ENCODE results near the gene ATP9A. TPM values are rescaled to one million over a fixed set of nuclear protein-coding genes. Genes with fewer than 3 reads are reported as not detected.
"Not testable (repeated sequence)": the region's sequence is repeated elsewhere in the genome, so short reads cannot be mapped to it uniquely, and the experiment has no call there.

Gene ATP9A
- total and polyA plus RNA-seq, 4 donors: 10.6 to 59.8 (median 33.2) TPM

GRCh38 chr20:51738877-51739447 lies 29.2 kb downstream of the ATP9A start:
- DNase-seq (no peak), ATAC-seq (ENCODE audit: low FRiP score) (no peak)
- no peak overlapping the region for H3K27ac ChIP-seq (ENCODE audit: low read depth in 1 of 2, low read length in 2 of 2)
- intact Hi-C loops (cut with DNase I): no loop called here
- no peak overlapping the region for H3K4me3 ChIP-seq (ENCODE audit: low read length in 2 of 2)
- no peaks in the 10 kb centered on the region for H3K36me3 ChIP-seq (ENCODE audit: control insufficient read depth in 1 of 2, insufficient read depth in 2 of 2, low read length in 1 of 2)
- WGBS, 2 donors: 90 to 94% methylated on average over 12 of the region's 12 CpGs
- no peaks in the 10 kb centered on the region for H3K27me3 ChIP-seq (ENCODE audit: control insufficient read depth in 1 of 2, insufficient read depth in 2 of 2, low read length in 1 of 2)
- no peaks in the 10 kb centered on the region for H3K9me3 ChIP-seq (ENCODE audit: control insufficient read depth, low read length)
- no peaks in the 10 kb centered on the region for H3K4me1 ChIP-seq (ENCODE audit: control insufficient read depth in 1 of 2, insufficient read depth in 2 of 2, low read length in 2 of 2)

GRCh38 chr20:51738261-51738660 lies 29.9 kb downstream of the ATP9A start:
- H3K36me3 ChIP-seq (ENCODE audit: control insufficient read depth in 1 of 2, insufficient read depth in 2 of 2, low read length in 1 of 2); intact Hi-C loops (cut with DNase I); ATAC-seq (ENCODE audit: low FRiP score); H3K27me3 ChIP-seq (ENCODE audit: control insufficient read depth in 1 of 2, insufficient read depth in 2 of 2, low read length in 1 of 2); DNase-seq; H3K4me1 ChIP-seq (ENCODE audit: control insufficient read depth in 1 of 2, insufficient read depth in 2 of 2, low read length in 2 of 2); H3K9me3 ChIP-seq (ENCODE audit: control insufficient read depth, low read length); H3K27ac ChIP-seq (ENCODE audit: low read depth in 1 of 2, low read length in 2 of 2); H3K4me3 ChIP-seq (ENCODE audit: low read length in 2 of 2): not testable (repeated sequence)
- WGBS, 2 donors: 96% methylated on average over 15 of the region's 15 CpGs

- 75 to 77% methylated on average over 5 of the region's 5 CpGs for WGBS, 2 donors
- intact Hi-C loops (cut with DNase I): no loop called here
- ATAC-seq (ENCODE audit: low FRiP score): no peak
Observed at GRCh38 chr20:51736947-51737346, 31.2 kb downstream of the ATP9A start.

GRCh38 chr20:51735728-51736600 lies 32.2 kb downstream of the ATP9A start:
- no peaks in the 10 kb centered on the region for H3K27me3 ChIP-seq (ENCODE audit: control insufficient read depth in 1 of 2, insufficient read depth in 2 of 2, low read length in 1 of 2)
- H3K4me1 ChIP-seq (ENCODE audit: control insufficient read depth in 1 of 2, insufficient read depth in 2 of 2, low read length in 2 of 2): no peaks in the 10 kb centered on the region
- DNase-seq: no peak
- no peaks in the 10 kb centered on the region for H3K36me3 ChIP-seq (ENCODE audit: control insufficient read depth in 1 of 2, insufficient read depth in 2 of 2, low read length in 1 of 2)
- ATAC-seq (ENCODE audit: low FRiP score): peak; percentile 51
- no peak overlapping the region for H3K27ac ChIP-seq (ENCODE audit: low read depth in 1 of 2, low read length in 2 of 2)
- H3K9me3 ChIP-seq (ENCODE audit: control insufficient read depth, low read length): no peaks in the 10 kb centered on the region
- 71 to 75% methylated on average over 11 of the region's 11 CpGs for WGBS, 2 donors
- H3K4me3 ChIP-seq (ENCODE audit: low read length in 2 of 2): no peak overlapping the region
- intact Hi-C loops (cut with DNase I): no loop called here

More at GRCh38 chr20:51736947-51737346, 31.2 kb downstream of the ATP9A start:
- no peak for DNase-seq
- Histone ChIP-seq H3K27me3 (ENCODE audit: control insufficient read depth in 1 of 2, insufficient read depth in 2 of 2, low read length in 1 of 2) (no peaks in the 10 kb centered on the region), H3K36me3 (ENCODE audit: control insufficient read depth in 1 of 2, insufficient read depth in 2 of 2, low read length in 1 of 2) (no peaks in the 10 kb centered on the region), H3K9me3 (ENCODE audit: control insufficient read depth, low read length) (no peaks in the 10 kb centered on the region), H3K27ac (ENCODE audit: low read depth in 1 of 2, low read length in 2 of 2) (no peak overlapping the region), H3K4me3 (ENCODE audit: low read length in 2 of 2) (no peak overlapping the region), H3K4me1 (ENCODE audit: control insufficient read depth in 1 of 2, insufficient read depth in 2 of 2, low read length in 2 of 2) (no peaks in the 10 kb centered on the region)

- no peak overlapping the region for H3K4me3 ChIP-seq (ENCODE audit: low read length in 2 of 2)
- 56 to 62% methylated on average over 13 of the region's 13 CpGs for WGBS, 2 donors
- no peak overlapping the region for H3K27ac ChIP-seq (ENCODE audit: low read depth in 1 of 2, low read length in 2 of 2)
- no peak for ATAC-seq (ENCODE audit: low FRiP score)
- H3K36me3 ChIP-seq (ENCODE audit: control insufficient read depth in 1 of 2, insufficient read depth in 2 of 2, low read length in 1 of 2): no peaks in the 10 kb centered on the region
- H3K4me1 ChIP-seq (ENCODE audit: control insufficient read depth in 1 of 2, insufficient read depth in 2 of 2, low read length in 2 of 2): no peaks in the 10 kb centered on the region
- no peaks in the 10 kb centered on the region for H3K9me3 ChIP-seq (ENCODE audit: control insufficient read depth, low read length)
- no peaks in the 10 kb centered on the region for H3K27me3 ChIP-seq (ENCODE audit: control insufficient read depth in 1 of 2, insufficient read depth in 2 of 2, low read length in 1 of 2)
- DNase-seq: no peak
- intact Hi-C loops (cut with DNase I): no loop called here
Observed at GRCh38 chr20:51734876-51735720, 33.1 kb downstream of the ATP9A start.

GRCh38 chr20:51733070-51733469 lies 35.1 kb downstream of the ATP9A start:
- 94% methylated on average over 3 of the region's 3 CpGs for WGBS, 2 donors
- H3K9me3 ChIP-seq (ENCODE audit: control insufficient read depth, low read length): no peaks in the 10 kb centered on the region
- ATAC-seq (ENCODE audit: low FRiP score): no peak
- H3K4me3 ChIP-seq (ENCODE audit: low read length in 2 of 2): no peak overlapping the region
- H3K4me1 ChIP-seq (ENCODE audit: control insufficient read depth in 1 of 2, insufficient read depth in 2 of 2, low read length in 2 of 2): no peaks in the 10 kb centered on the region
- no peak overlapping the region for H3K27ac ChIP-seq (ENCODE audit: low read depth in 1 of 2, low read length in 2 of 2)
- intact Hi-C loops (cut with DNase I): no loop called here
- no peaks in the 10 kb centered on the region for H3K36me3 ChIP-seq (ENCODE audit: control insufficient read depth in 1 of 2, insufficient read depth in 2 of 2, low read length in 1 of 2)
- DNase-seq: no peak
- H3K27me3 ChIP-seq (ENCODE audit: control insufficient read depth in 1 of 2, insufficient read depth in 2 of 2, low read length in 1 of 2): no peaks in the 10 kb centered on the region

GRCh38 chr20:51732096-51732791 lies 35.9 kb downstream of the ATP9A start:
- H3K4me3 ChIP-seq (ENCODE audit: low read length in 2 of 2): no peak overlapping the region
- WGBS, 2 donors: 57 to 64% methylated on average over 12 of the region's 12 CpGs

GRCh38 chr20:51731731-51732095 lies 36.5 kb downstream of the ATP9A start:
- 26 to 28% methylated on average over 7 of the region's 7 CpGs for WGBS, 2 donors
- no peak overlapping the region for H3K4me3 ChIP-seq (ENCODE audit: low read length in 2 of 2)
- H3K9me3 ChIP-seq (ENCODE audit: control insufficient read depth, low read length): no peaks in the 10 kb centered on the region
- H3K27ac ChIP-seq (ENCODE audit: low read depth in 1 of 2, low read length in 2 of 2): no peak overlapping the region
- no peaks in the 10 kb centered on the region for H3K4me1 ChIP-seq (ENCODE audit: control insufficient read depth in 1 of 2, insufficient read depth in 2 of 2, low read length in 2 of 2)
- DNase-seq (no peak), ATAC-seq (ENCODE audit: low FRiP score) (no peak)
- H3K27me3 ChIP-seq (ENCODE audit: control insufficient read depth in 1 of 2, insufficient read depth in 2 of 2, low read length in 1 of 2): no peaks in the 10 kb centered on the region
- H3K36me3 ChIP-seq (ENCODE audit: control insufficient read depth in 1 of 2, insufficient read depth in 2 of 2, low read length in 1 of 2): no peaks in the 10 kb centered on the region
- intact Hi-C loops (cut with DNase I): no loop called here

More at GRCh38 chr20:51732096-51732791, 35.9 kb downstream of the ATP9A start:
- H3K9me3 ChIP-seq (ENCODE audit: control insufficient read depth, low read length): no peaks in the 10 kb centered on the region
- H3K27me3 ChIP-seq (ENCODE audit: control insufficient read depth in 1 of 2, insufficient read depth in 2 of 2, low read length in 1 of 2): no peaks in the 10 kb centered on the region
- intact Hi-C loops (cut with DNase I): no loop called here
- H3K4me1 ChIP-seq (ENCODE audit: control insufficient read depth in 1 of 2, insufficient read depth in 2 of 2, low read length in 2 of 2): no peaks in the 10 kb centered on the region
- no peak overlapping the region for H3K27ac ChIP-seq (ENCODE audit: low read depth in 1 of 2, low read length in 2 of 2)
- ATAC-seq (ENCODE audit: low FRiP score) (peak; percentile 21), DNase-seq (peak in 1 of 2 donors; percentile 78)
- H3K36me3 ChIP-seq (ENCODE audit: control insufficient read depth in 1 of 2, insufficient read depth in 2 of 2, low read length in 1 of 2): no peaks in the 10 kb centered on the region

Measured in aorta (tissue), 5 donors.